Naive thymus-derived CD4-positive, alpha-beta T cell (primary cell): Measurements from ENCODE around the gene NCOA3. TPM values are rescaled to one million over a fixed set of nuclear protein-coding genes. Genes with fewer than 3 reads are reported as not detected.

Source experiments
- ATAC-seq: fragments of 150-1000 bp; cut with Tn5 transposase; 2 replicates; pipeline ENCODE4 v1.10.0; 2021; ENCODE audit warnings: mild to moderate bottlenecking, moderate library complexity
- CTCF ChIA-PET: fragments of 350-600 bp; sonication (Branson Sonifier 250); formaldehyde crosslinking; loops from one replicate; lab custom pipeline; 2021; ENCODE audit warnings: antibody characterized with exemption; lab: Charles Lee
- POLR2A ChIA-PET: fragments of 350-600 bp; sonication (Branson Sonifier 250); formaldehyde crosslinking; loops from one replicate; lab custom pipeline; 2021; ENCODE audit warnings: antibody characterized with exemption, inconsistent platforms; lab: Charles Lee
- DNase-seq, 9 donors: peaks; one replicate each; pipeline versions ENCODE4 v3.0.0 to v3.0.0-alpha.2; 2020 to 2022; ENCODE audit warnings: mixed read lengths in 1 of 9
- H3K27ac ChIP-seq: one replicate; pipeline ENCODE4 v1.7.0; 2013; ENCODE audit warnings: mild to moderate bottlenecking, low read depth, low read length, moderate library complexity
- H3K27me3 ChIP-seq, 2 donors: one replicate each; pipeline ENCODE4 v1.7.0; 2013; ENCODE audit warnings: low read length in 2 of 2, mild to moderate bottlenecking in 2 of 2, moderate library complexity in 2 of 2; ENCODE audit not compliant: control insufficient read depth in 2 of 2, insufficient read depth in 2 of 2
- H3K36me3 ChIP-seq, 3 experiments: 1 replicate in 2 of 3; 2 replicates in 1 of 3; pipeline ENCODE4 v1.7.0; 2013; ENCODE audit warnings: low read length in 3 of 3, mild to moderate bottlenecking in 3 of 3, moderate library complexity in 1 of 3; ENCODE audit not compliant: insufficient read depth in 3 of 3, control insufficient read depth in 2 of 3
- H3K4me1 ChIP-seq, 2 donors: one replicate each; pipeline ENCODE4 v1.7.0; 2013; ENCODE audit warnings: low read length in 2 of 2, mild to moderate bottlenecking in 2 of 2, moderate library complexity in 1 of 2; ENCODE audit not compliant: control insufficient read depth in 2 of 2, insufficient read depth in 2 of 2
- H3K4me3 ChIP-seq: 2 replicates; pipeline ENCODE4 v1.7.0; 2013; ENCODE audit warnings: mild to moderate bottlenecking, low read length
- H3K9me3 ChIP-seq, 3 experiments: 1 replicate in 2 of 3; 2 replicates in 1 of 3; pipeline ENCODE4 v1.7.0; 2013; ENCODE audit warnings: low read length in 3 of 3; ENCODE audit not compliant: control insufficient read depth in 2 of 3
- H3K27ac Mint-ChIP-seq, 9 donors: one replicate each; pipeline ENCODE4 v1.8.0; 2020 to 2022; ENCODE audit warnings: mixed read lengths in 9 of 9, mild to moderate bottlenecking in 8 of 9, moderate library complexity in 5 of 9, inconsistent platforms in 2 of 9
- H3K27me3 Mint-ChIP-seq, 5 donors: one replicate each; pipeline ENCODE4 v1.8.0; 2021 to 2022; ENCODE audit warnings: mixed read lengths in 5 of 5, mild to moderate bottlenecking in 1 of 5
- H3K36me3 Mint-ChIP-seq, 5 donors: one replicate each; pipeline ENCODE4 v1.8.0; 2020 to 2022; ENCODE audit warnings: mixed read lengths in 5 of 5, mild to moderate bottlenecking in 3 of 5, inconsistent platforms in 1 of 5
- H3K4me1 Mint-ChIP-seq, 7 donors: one replicate each; pipeline ENCODE4 v1.8.0; 2020 to 2022; ENCODE audit warnings: mixed read lengths in 7 of 7, mild to moderate bottlenecking in 3 of 7, inconsistent platforms in 1 of 7
- H3K4me3 Mint-ChIP-seq, 10 donors: one replicate each; pipeline ENCODE4 v1.8.0; 2020 to 2022; ENCODE audit warnings: mild to moderate bottlenecking in 10 of 10, mixed read lengths in 10 of 10, moderate library complexity in 6 of 10, inconsistent platforms in 2 of 10
- H3K9me3 Mint-ChIP-seq, 11 donors: one replicate each; pipeline ENCODE4 v1.8.0; 2020 to 2022; ENCODE audit warnings: mixed read lengths in 11 of 11, mild to moderate bottlenecking in 4 of 11, inconsistent platforms in 1 of 11, moderate library complexity in 1 of 11
- intact Hi-C, 2 donors: fragments of 100-400 bp; cut with micrococcal nuclease; formaldehyde crosslinking; loops; one replicate each; pipeline ENCODE4 v1.15.1; 2023
- polyA plus RNA-seq, 2 donors: library from polyadenylated mRNA; unstranded; fragments of 300-500 nt; fragmentation: Illumina TruSeq; gene quantifications; one replicate each; pipeline ENCODE4 v1.2.3, GENCODE V29; 2021
- total RNA-seq, 6 experiments: library from RNA in 5 of 6; stranded (reverse) in 5 of 6; gene quantifications; 1 replicate in 5 of 6; 2 replicates in 1 of 6; pipeline ENCODE4 v1.2.3 and lab custom pipeline; 2021 to 2026

Gene NCOA3
- total and polyA plus RNA-seq, 7 experiments from 2014 or later, result 20.3 to 115 (median 85.5) TPM

DNA sequence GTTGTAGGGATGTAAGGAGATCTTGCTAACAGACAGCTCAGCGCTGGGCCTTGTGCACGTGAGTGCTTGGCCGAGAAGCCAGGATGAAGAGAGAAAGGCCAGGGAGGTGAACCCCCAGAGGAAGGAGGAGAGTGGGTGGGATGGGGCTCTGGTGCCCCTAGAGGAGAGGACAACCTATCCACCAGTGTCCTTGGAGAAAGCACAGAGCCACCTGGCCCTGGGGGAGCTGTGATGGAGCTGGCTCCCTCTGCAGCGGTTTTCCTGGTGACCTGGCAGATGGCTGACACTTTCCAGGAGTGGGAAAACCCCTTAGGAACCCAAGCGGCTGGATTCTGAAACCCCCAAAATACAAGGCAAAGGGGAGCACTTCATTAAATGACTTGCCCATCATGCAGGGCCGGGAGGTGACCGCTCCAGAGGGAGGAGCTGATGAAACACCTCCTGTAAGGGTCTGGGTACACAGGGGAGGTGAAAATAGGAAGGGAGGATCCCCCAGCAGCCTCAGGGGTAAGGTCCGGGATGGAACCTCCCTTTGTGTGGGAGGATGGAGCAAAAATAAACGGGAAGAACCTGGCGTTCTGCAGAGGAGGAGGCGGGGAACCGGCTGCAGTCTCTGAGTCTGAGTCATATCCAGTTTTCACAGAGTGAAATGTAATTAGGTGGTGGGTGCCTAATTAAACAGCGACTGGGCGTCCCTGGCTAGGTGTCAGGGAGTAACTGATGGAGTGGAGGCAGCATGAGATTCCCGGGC, 203.2 kb downstream of the NCOA3 start:
- peaks cover 4 to 26% (median 7%) of the 10 kb centered on the region in 5 donors for H3K27me3 Mint-ChIP-seq
- peaks cover 0 to 3% (median 0%) of the 10 kb centered on the region in 7 donors for H3K4me1 Mint-ChIP-seq

DNA sequence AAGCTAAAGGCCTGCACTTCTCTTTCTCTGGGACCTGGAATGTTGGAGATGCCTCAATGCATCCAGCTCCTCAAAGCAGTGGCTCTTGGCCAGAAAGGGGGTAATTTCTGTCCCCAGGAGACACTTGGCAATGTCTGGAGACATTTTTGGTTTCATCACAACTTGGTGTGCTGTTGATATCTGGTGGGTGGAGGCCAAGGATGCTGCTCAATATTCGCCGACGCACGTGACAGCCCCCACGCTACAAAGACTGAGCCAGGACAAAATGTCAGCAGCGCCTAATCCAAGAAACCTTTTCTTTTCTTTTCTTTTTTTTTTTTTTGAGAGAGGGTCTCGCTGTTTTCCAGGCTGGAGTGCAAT, 203.8 kb downstream of the NCOA3 start:
- Histone ChIP-seq H3K9me3 (no peaks in the 10 kb centered on the region), H3K36me3 (no peaks in the 10 kb centered on the region), H3K4me1 (no peaks in the 10 kb centered on the region), H3K4me3 (no peak overlapping the region), H3K27ac (no peak overlapping the region), H3K27me3 (no peaks in the 10 kb centered on the region)
- Mint-ChIP-seq H3K27me3 (peaks cover 4 to 26% (median 7%) of the 10 kb centered on the region in 5 donors), H3K4me1 (peaks cover 0 to 3% (median 0%) of the 10 kb centered on the region in 7 donors), H3K36me3 (no peaks in the 10 kb centered on the region), H3K9me3 (no peaks in the 10 kb centered on the region), H3K4me3 (no peak overlapping the region), H3K27ac (no peak overlapping the region)
- no peak for ATAC-seq
- intact Hi-C loops, result no loop called here
- no peak for DNase-seq
- ChIA-PET CTCF (no interaction called here), POLR2A (no interaction called here)

More for the DNA sequence above, 203.2 kb downstream of the NCOA3 start:
- H3K9me3 ChIP-seq, result no peaks in the 10 kb centered on the region
- ATAC-seq (no peak), DNase-seq (no peak)
- no peaks in the 10 kb centered on the region for H3K4me1 ChIP-seq
- Mint-ChIP-seq H3K27ac (no peak overlapping the region), H3K4me3 (no peak overlapping the region), H3K9me3 (no peaks in the 10 kb centered on the region), H3K36me3 (no peaks in the 10 kb centered on the region)
- intact Hi-C loops, result no loop called here
- no peaks in the 10 kb centered on the region for H3K36me3 ChIP-seq
- no peaks in the 10 kb centered on the region for H3K27me3 ChIP-seq
- H3K4me3 ChIP-seq, result no peak overlapping the region
- POLR2A ChIA-PET, result no interaction called here
- CTCF ChIA-PET, result no interaction called here
- no peak overlapping the region for H3K27ac ChIP-seq

DNA sequence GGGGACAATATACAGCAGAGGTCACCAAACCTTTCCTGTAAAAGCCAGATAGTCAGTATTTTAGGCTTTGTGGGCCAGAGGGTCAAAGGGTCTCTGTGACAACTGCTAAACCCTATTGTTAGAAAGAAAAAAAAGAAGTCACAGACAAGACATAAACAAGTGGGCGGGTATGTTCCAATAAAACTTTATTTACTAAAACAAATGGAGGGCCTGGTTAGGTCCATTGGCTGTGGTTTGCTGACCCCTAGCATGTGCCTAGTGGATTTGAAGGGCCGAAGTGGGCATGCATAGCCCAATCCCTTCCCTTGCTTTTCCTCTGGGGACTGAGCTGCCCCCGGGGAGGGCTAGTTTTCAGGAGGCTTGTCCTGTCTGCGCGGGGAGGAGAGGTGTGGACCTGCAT, 204.7 kb downstream of the NCOA3 start:
- no peak overlapping the region for H3K27ac Mint-ChIP-seq
- intact Hi-C loops, result no loop called here
- H3K4me1 Mint-ChIP-seq, result peaks cover 0 to 3% (median 0%) of the 10 kb centered on the region in 7 donors
- Histone ChIP-seq H3K4me1 (no peaks in the 10 kb centered on the region), H3K36me3 (no peaks in the 10 kb centered on the region), H3K4me3 (no peak overlapping the region), H3K27ac (no peak overlapping the region), H3K9me3 (no peaks in the 10 kb centered on the region), H3K27me3 (no peaks in the 10 kb centered on the region)
- ChIA-PET CTCF (no interaction called here), POLR2A (no interaction called here)
- H3K9me3 Mint-ChIP-seq, result no peaks in the 10 kb centered on the region
- no peak overlapping the region for H3K4me3 Mint-ChIP-seq
- ATAC-seq, result no peak
- H3K27me3 Mint-ChIP-seq, result peaks cover 0 to 26% (median 7%) of the 10 kb centered on the region in 5 donors
- DNase-seq, result no peak
- no peaks in the 10 kb centered on the region for H3K36me3 Mint-ChIP-seq

Other genes starting within 250 kb of the NCOA3 start
- 10 to 100 TPM; 54.5 to 83.0 (median 68.5) TPM for gene ZMYND8, start 145.2 kb upstream of the NCOA3 start, total RNA-seq
- gene ZMYND8, start 145.2 kb upstream of the NCOA3 start, polyA plus RNA-seq, result 10 to 100 TPM; 12.7 to 28.7 TPM